ENCODE measurements around the gene TMEM132D.

DNA sequence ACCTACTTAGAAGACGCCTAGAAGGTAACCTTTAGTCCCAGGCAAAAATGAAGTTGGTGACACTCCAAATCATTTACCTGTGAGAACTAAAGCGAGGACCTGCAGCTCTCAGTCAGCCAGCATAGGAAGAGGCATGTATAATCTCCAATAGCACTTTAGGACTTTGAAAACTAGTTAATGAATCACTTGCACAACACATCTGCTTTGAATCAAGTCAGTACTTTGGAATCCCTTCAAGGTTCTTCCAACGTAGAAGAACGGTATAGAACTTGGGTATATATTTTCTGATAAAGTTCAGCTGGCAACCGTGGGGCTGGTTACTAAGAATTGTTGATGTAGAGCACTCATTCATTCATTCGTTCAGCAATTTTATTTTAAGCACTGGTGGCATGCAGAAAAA is 251.9 kb downstream of the TMEM132D start:
- TF ChIP-seq, protein P1, sequence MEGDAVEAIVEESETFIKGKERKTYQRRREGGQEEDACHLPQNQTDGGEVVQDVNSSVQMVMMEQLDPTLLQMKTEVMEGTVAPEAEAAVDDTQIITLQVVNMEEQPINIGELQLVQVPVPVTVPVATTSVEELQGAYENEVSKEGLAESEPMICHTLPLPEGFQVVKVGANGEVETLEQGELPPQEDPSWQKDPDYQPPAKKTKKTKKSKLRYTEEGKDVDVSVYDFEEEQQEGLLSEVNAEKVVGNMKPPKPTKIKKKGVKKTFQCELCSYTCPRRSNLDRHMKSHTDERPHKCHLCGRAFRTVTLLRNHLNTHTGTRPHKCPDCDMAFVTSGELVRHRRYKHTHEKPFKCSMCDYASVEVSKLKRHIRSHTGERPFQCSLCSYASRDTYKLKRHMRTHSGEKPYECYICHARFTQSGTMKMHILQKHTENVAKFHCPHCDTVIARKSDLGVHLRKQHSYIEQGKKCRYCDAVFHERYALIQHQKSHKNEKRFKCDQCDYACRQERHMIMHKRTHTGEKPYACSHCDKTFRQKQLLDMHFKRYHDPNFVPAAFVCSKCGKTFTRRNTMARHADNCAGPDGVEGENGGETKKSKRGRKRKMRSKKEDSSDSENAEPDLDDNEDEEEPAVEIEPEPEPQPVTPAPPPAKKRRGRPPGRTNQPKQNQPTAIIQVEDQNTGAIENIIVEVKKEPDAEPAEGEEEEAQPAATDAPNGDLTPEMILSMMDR (IDR thresholded peaks at IDR 0.05), result no peak
- TF ChIP-seq POLR2A (IDR thresholded peaks at IDR 0.05), result no peak
